Body of pancreas (tissue), 4 donors: ENCODE measurements around the gene ARHGAP26.

Experiments
- CTCF ChIP-seq, 7 experiments: fragments of 450-650 bp in 4 of 7; fragments of 200-600 bp in 3 of 7; sonication (generic) in 3 of 7; IDR thresholded peaks; one replicate each; pipeline ENCODE4 v1.5.1; 2016 to 2019; ENCODE audit warnings: antibody characterized with exemption in 7 of 7
- POLR2A ChIP-seq, 3 donors: fragments of 450-650 bp; IDR thresholded peaks; one replicate each; pipeline ENCODE4 v1.6.1; 2016; ENCODE audit warnings: antibody characterized with exemption in 3 of 3, mild to moderate bottlenecking in 2 of 3

GRCh38 chr5:142911775-142912174, 141.6 kb downstream of the ARHGAP26 start:
- TF ChIP-seq CTCF (IDR thresholded peaks at IDR 0.05) (no peak), POLR2A (IDR thresholded peaks at IDR 0.05) (no peak)
